ENCODE results near the gene MIEF2. TPM values are rescaled to one million over a fixed set of nuclear protein-coding genes. Genes with fewer than 3 reads are reported as not detected.

The MIEF2 gene
- total RNA-seq, 4 donors from 2014 or later = 19.5 to 39.2 (median 27.5) TPM

DNA sequence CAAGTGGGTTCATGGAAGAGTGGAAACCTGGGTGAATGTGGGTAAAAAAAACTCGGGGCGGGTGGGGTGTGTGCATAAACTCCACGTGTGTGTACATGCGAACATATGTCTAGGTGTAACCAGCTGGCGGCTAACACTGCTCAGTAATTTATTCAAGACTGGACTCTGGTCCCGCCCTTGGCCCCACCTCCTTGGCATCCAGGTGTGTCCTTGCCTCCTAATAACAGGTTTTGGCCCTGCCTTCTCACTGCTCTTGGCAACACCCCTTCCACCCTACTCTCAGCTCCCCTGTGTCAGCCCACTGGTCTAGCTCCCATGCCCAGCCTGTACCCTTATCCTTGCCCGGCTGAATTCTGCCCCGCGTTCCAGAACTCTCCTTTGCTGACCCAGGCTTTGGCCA is 10.2 kb upstream of the MIEF2 start:
- no peaks in the 10 kb centered on the region for H3K27me3 ChIP-seq
- H3K27ac ChIP-seq = no peak overlapping the region
- no peaks in the 10 kb centered on the region for H3K9me3 ChIP-seq
- peaks cover 41% of the 10 kb centered on the region for H3K4me1 ChIP-seq
- peaks cover 86% of the 10 kb centered on the region for H3K36me3 ChIP-seq
- TF ChIP-seq EP300 (IDR thresholded peaks at IDR 0.05) (no peak), POLR2A (IDR thresholded peaks at IDR 0.05) (no peak), POLR2AphosphoS5 (IDR thresholded peaks at IDR 0.05) (no peak)
- TF ChIP-seq, protein P1, sequence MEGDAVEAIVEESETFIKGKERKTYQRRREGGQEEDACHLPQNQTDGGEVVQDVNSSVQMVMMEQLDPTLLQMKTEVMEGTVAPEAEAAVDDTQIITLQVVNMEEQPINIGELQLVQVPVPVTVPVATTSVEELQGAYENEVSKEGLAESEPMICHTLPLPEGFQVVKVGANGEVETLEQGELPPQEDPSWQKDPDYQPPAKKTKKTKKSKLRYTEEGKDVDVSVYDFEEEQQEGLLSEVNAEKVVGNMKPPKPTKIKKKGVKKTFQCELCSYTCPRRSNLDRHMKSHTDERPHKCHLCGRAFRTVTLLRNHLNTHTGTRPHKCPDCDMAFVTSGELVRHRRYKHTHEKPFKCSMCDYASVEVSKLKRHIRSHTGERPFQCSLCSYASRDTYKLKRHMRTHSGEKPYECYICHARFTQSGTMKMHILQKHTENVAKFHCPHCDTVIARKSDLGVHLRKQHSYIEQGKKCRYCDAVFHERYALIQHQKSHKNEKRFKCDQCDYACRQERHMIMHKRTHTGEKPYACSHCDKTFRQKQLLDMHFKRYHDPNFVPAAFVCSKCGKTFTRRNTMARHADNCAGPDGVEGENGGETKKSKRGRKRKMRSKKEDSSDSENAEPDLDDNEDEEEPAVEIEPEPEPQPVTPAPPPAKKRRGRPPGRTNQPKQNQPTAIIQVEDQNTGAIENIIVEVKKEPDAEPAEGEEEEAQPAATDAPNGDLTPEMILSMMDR (IDR thresholded peaks at IDR 0.05) = no peak
- DNase-seq (ENCODE audit: low spot score in 2 of 2) = no peak
- H3K4me3 ChIP-seq = no peak overlapping the region
- WGBS = 60% methylated on average over 9 of the region's 9 CpGs

DNA sequence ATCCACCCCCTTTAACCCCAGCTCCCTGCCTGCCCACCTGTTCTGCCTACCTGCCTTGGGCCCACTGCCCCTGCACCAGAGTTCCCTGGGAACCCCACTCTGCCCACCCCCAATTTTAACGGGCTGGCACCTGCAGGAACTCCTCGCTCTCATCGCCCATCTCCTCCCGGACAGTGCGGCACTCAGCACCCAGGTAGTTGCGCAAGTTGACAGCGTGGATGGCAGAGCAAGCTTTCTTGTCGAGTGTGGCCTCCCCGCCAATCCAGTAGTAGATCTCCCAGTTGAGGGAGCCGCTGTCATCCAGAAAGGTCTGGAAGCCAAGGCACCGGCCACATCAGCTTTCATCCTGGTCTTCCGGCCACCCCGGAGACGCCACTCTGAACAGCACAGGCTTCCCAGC is 9.8 kb upstream of the MIEF2 start:
- DNase-seq (ENCODE audit: low spot score in 2 of 2) = no peak
- Histone ChIP-seq H3K27me3 (no peaks in the 10 kb centered on the region), H3K9me3 (no peaks in the 10 kb centered on the region), H3K4me3 (no peak overlapping the region), H3K27ac (no peak overlapping the region), H3K36me3 (peaks cover 86% of the 10 kb centered on the region), H3K4me1 (peaks cover 39% of the 10 kb centered on the region)
- no peak for TF ChIP-seq POLR2AphosphoS5 (IDR thresholded peaks at IDR 0.05)
- TF ChIP-seq, protein P1 (IDR thresholded peaks at IDR 0.05) = no peak
- TF ChIP-seq POLR2A (IDR thresholded peaks at IDR 0.05) = no peak
- TF ChIP-seq EP300 (IDR thresholded peaks at IDR 0.05) = no peak
- 85% methylated on average over 11 of the region's 14 CpGs for WGBS

DNA sequence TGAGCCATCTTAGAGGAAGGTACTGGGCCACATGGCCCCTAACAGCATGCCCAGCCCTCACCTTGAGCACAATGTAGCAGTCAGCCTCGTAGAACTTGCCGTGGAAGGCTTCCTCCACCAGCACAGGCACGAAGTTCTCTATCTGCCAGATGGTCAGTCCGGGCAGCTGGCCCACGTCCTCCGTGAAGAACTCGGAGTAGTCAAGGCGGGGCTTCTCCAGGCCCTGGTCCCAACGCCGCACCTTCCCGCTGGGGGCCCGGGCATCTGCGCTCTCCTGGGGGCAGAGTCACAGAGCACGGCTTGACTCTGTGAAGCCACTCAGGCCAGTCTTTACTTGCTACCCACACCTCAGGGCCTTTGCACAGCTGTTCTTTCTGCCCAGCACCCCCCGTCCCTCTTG is 9.3 kb upstream of the MIEF2 start:
- Histone ChIP-seq H3K27me3 (no peaks in the 10 kb centered on the region), H3K36me3 (peaks cover 84% of the 10 kb centered on the region), H3K27ac (no peak overlapping the region), H3K4me3 (no peak overlapping the region), H3K9me3 (no peaks in the 10 kb centered on the region), H3K4me1 (peaks cover 37% of the 10 kb centered on the region)
- no peak for DNase-seq (ENCODE audit: low spot score in 2 of 2)
- TF ChIP-seq, protein P1 (IDR thresholded peaks at IDR 0.05) = no peak
- TF ChIP-seq POLR2A (IDR thresholded peaks at IDR 0.05) = no peak
- TF ChIP-seq EP300 (IDR thresholded peaks at IDR 0.05) = no peak
- no peak for TF ChIP-seq POLR2AphosphoS5 (IDR thresholded peaks at IDR 0.05)
- 77% methylated on average over 13 of the region's 15 CpGs for WGBS

DNA sequence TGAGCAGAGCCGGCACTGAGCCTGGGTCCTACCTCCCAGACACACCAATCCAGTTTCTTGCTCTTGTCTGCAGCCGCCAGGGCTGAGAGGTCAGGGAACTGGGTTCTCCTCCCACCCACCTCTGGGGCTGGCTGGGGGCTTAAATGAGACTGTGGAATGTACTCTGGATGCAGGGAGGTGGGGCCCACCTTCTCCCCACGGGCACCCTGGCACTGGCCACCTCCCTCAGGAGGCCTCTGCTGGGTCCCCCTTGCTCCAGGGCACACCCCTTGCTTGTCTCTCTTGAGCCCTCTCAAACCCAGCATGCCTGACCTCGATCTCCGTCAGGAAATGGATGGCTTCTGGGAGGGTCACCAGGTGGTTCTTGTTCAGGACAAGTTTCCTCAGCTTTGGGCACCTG is 8.3 kb upstream of the MIEF2 start:
- Histone ChIP-seq H3K27me3 (no peaks in the 10 kb centered on the region), H3K36me3 (peaks cover 80% of the 10 kb centered on the region), H3K9me3 (no peaks in the 10 kb centered on the region), H3K27ac (no peak overlapping the region), H3K4me3 (no peak overlapping the region), H3K4me1 (peaks cover 37% of the 10 kb centered on the region)
- WGBS = 83% methylated on average over 4 of the region's 5 CpGs
- peak in 1 of 2 donors; percentile 56 for DNase-seq (ENCODE audit: low spot score in 2 of 2)
- TF ChIP-seq POLR2A (IDR thresholded peaks at IDR 0.05) (no peak), POLR2AphosphoS5 (IDR thresholded peaks at IDR 0.05) (no peak), EP300 (IDR thresholded peaks at IDR 0.05) (no peak)
- TF ChIP-seq, protein P1 (IDR thresholded peaks at IDR 0.05) = no peak

DNA sequence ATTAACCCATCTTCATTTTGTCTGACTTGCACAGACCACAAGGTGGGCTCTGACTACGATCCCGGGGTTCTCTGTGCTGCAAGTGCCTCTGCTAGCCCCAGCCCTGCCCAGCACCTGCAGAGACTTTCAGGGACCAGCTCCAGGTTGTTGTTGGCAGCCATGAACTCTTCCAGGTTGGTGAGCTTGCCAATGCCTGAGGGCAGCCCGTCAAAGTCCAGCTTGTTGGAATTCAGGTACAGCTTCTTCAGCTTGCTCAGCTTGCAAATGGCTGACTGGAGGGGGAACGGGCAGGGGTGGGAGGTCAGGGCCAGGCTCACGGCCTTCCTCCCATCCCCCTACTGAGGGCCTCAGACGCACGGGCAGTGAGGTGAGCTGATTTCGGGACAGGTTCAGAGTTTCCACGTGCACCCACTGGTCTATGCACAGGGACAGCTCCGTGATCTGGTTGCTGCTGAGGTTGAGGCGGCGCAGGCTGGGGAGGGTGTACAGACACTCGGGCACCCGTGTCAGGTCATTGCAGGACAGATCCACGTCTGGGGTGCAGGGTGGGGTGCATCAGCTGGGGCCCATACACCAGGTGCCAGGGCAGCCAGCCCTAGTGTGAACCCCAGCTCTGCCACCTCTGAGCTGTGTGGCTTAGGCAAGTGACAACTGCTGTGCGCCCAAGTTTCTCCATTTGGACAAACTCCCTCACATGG is 7.1 kb upstream of the MIEF2 start:
- Histone ChIP-seq H3K27me3 (no peaks in the 10 kb centered on the region), H3K27ac (no peak overlapping the region), H3K9me3 (no peaks in the 10 kb centered on the region), H3K4me3 (no peak overlapping the region), H3K4me1 (peaks cover 32% of the 10 kb centered on the region), H3K36me3 (peaks cover 74% of the 10 kb centered on the region)
- TF ChIP-seq, protein P1 (IDR thresholded peaks at IDR 0.05) = no peak
- TF ChIP-seq EP300 (IDR thresholded peaks at IDR 0.05) = no peak
- no peak for TF ChIP-seq POLR2A (IDR thresholded peaks at IDR 0.05)
- no peak for TF ChIP-seq POLR2AphosphoS5 (IDR thresholded peaks at IDR 0.05)
- WGBS = 81% methylated on average over 6 of the region's 16 CpGs
- DNase-seq (ENCODE audit: low spot score in 2 of 2) = peak in 1 of 2 donors; percentile 66
